GDM1 (cell line): ENCODE results near the gene CTIF.

Source experiments
- DNase-seq: peaks from one replicate; lab custom pipeline; 2025; lab: John Stamatoyannopoulos, UW

CTIF gene

DNA sequence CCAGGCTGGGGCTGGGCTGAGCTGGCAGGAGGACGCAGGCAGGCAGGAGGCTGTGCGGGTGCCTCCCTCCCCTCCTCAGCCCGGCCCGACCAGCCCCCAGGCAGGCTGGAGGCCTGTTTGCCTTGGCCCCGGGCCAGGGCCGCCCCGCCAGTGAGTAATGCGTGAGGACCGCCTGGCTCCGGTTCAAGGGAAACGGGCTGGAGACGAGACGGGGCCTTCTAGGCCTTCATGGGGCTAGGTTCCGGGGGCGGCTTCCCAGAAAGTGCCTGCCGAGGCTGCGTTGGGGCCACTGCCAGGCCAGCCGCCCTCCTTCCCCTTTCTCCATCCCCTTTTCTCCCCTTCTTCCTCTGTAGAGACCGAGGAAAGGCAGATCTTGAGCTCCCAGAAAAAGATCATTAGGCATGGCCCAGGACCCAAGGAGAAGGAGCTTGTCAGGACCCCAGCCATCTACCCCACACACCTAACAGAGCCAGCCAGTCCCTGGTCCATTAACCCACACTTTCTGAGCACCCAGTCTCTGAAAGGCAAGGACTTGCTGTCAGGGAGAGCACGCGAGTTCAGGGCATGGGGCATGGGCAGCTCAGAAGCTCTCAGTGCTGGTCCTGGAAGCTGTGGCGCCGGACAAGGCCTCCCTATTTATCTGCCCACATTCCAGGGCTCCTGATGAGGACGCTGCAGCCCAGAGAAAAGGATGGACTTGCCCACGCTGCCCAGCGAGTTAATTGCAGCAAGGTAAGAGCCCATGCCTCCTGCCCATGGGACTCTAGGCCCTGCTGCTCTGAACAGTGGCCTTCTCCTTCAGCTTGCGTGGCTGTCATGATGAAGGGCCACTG, 363.4 kb downstream of the CTIF start:
- DNase-seq: peak; percentile 51

DNA sequence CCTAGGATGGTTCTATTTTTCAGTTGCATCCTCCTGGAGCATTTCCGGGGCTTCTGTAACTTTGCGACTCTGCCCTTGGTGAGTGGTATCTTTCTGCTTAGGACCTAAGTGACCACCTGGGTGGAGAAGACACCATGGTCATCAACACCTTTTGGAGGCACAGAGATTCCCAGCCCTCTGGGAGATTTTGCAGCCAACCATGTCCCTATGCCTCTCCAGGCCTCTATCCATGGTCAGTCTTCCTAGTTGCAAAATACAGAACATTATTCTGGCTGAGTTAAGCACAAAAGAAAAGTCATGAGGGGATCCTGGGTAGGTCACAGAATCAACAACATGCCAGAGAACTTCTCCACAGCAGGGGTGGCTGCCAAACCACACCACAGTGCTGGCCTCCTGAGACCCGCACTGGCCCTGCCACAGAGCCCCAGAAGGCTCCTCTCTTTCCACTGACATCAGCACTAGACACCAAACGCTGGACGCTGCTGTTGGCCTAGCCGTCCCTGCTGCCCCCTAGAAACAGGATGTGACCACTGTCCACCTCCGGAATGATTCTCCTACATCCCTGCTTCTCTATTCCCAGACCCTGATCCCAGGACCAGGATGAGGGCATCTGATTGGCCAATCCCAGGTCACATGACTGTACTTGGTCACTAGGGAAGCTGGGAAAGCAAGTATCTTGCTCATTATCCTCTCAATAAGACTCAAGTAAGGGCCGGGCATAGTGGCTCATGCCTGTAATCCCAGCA, 364.2 kb downstream of the CTIF start:
- no peak for DNase-seq

DNA sequence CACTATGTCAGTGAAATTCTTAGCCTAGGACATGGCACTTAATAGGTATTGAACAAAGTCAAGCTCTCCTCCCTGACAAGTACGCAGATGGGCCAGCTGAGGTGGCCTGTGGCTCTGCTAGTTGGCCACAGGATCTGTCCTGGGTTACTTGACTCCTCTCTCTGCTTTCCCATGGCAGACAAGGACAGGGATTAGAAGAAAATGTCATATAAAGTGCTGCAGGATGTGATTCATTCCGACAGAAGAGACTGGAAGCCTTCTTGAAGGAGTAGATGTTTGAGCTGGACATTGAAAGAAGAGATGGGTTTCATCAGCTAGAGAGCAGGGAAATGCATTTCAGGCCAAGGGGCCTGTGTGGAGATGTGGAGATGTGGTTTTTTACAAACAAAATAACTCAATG, 365.3 kb downstream of the CTIF start:
- no peak for DNase-seq

DNA sequence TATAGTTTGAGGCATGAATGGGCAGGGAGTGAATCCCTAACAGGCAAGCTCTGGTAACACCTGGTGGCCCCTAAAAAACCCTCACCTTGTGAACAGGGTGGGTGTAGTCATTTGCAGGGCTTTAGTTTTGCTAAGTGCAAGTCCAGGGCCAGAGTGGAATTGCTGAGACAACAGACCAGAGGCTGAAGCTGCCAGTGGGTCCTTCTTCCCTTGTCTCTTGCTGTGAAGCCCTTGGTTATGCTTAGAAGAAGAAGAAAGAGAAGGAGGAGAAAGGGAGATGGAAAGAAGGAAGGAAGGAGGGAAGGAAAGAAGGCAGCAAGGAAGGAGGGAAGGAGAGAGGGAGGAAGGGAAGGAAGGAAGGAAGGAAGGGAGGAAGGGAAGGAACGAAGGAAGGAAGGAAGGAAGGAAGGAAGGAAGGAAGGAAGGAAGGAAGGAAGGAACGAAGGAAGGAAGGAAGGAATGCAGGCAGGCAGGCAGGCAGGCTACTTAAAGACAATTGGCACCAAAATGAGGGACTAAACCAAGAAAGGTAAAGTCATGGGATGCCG, 366.1 kb downstream of the CTIF start:
- DNase-seq: no peak

DNA sequence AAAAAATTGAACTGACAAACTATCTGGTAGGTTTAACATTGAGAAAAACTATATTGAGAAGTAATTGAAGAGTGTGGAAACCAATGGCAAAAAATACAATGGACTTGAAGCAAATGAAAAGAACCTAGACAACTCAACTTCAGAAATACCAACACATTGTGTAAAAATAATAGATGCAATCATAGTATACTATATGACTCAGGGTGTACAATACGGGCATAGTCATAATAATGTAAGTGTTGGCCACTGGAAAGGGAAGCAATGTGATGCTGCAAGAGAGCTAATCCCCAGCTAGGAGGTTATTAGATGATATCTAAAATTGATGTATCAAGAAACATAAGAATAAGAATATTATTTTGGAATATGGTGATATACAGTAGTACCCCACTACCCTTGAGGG, 366.7 kb downstream of the CTIF start:
- DNase-seq: no peak

DNA sequence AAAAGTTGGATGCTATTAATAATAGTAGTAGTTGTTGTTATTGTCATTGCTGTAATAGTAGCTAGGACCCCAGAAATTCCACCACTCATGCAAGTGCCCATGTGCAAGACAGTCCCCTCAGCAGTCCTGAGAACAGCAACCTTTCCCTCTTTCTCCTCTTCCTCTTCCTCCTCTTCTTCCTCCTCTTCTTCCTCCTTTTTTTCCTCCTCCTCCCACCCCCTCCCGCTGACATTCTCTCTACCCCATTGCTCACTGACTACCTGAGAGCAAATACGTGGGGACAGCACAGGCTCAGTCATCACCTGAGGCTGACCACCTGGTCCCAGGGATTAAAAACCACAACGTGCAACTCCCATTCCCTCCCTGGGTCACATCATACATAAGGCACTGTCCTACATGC, 370.1 kb downstream of the CTIF start:
- no peak for DNase-seq

DNA sequence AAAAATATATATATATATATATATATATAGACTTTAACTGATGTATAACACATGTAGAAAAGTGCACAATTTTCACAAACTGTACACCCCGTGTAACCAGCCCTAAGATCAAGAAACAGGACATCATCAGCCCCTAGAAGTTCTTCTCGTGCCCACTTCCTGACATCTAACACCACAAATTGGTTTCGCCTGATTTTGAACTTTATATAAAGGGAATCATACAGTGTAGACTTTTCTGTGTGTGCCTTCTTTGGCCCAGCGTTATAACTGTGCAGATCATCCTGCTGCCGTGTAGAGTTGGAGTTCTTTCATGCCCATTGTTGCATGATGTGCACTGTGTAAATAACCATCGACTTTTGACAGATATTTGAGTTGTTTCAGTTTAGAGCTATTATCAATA, 370.9 kb downstream of the CTIF start:
- no peak for DNase-seq

DNA sequence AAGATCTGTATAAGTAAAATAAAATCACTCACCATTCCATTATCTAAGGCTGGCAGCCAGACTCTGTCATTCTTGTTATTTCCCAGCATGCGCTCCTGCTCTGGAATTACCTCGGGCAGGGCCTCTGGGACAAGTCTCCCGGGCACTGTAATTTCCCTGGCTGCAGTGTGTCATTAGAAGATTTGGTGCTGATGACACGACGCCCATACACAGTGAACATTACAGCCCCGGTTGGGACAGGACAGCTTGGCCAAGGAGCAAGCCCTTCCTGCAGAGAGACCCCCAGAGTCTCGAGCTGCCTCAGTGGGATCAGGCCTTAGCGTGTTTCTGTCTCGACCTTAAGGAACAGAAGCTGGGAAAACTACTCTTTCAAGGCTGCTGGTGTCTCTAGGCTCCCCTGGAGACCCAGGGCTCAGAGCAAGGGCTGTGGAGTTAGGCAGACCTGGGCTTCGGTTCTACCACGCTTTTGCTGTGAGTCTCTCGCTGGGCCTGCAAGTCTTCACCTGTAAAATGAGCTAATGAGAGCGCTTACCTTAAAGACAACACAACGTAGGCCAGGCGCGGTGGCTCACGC, 372.2 kb downstream of the CTIF start:
- no peak for DNase-seq
